A549 (cell line): ENCODE measurements around the gene IDUA. TPM values are rescaled to one million over a fixed set of nuclear protein-coding genes. Genes with fewer than 3 reads are reported as not detected.

Source experiments
- ATAC-seq, 2 experiments: fragments of 200-7000 bp in 1 of 2; fragments of >200 bp in 1 of 2; cut with Nextera tagmentation in 1 of 2; cut with Tn5 transposase in 1 of 2; 3 replicates each; pipeline versions ENCODE4 v1.8.0 to v1.9.1; 2018 to 2020; ENCODE audit warnings: mild to moderate bottlenecking in 1 of 2, moderate library complexity in 1 of 2
- CTCF ChIA-PET: fragments of 300-600 bp; sonication (Branson Sonifier 250); formaldehyde crosslinking; extraction: SDS; loops from one replicate; lab custom pipeline; 2021; ENCODE audit warnings: antibody characterized with exemption, inconsistent platforms; lab: Yijun Ruan, JAX
- POLR2A ChIA-PET: fragments of 350-600 bp; formaldehyde crosslinking; extraction: SDS; loops from one replicate; lab custom pipeline; 2021; ENCODE audit warnings: antibody characterized with exemption, inconsistent platforms; lab: Yijun Ruan, JAX
- DNase-seq, 2 experiments: peaks; one replicate each; pipeline versions ENCODE4 v3.0.0 to v3.0.0-alpha.2; 2011 to 2016; ENCODE audit warnings: low read depth in 1 of 2, low spot score in 1 of 2
- FAIRE-seq: peaks from 2 replicates; lab custom pipeline; 2011; peaks lifted over from hg19 to GRCh38; lab: Jason Lieb, UNC
- H3K27ac ChIP-seq, 2 experiments: fragments of >200 bp; sonication (Bioruptor Twin); formaldehyde crosslinking; 3 replicates each; pipeline ENCODE4 v1.5.1; 2016 to 2017
- H3K4me1 ChIP-seq: fragments of >200 bp; sonication (Bioruptor Twin); formaldehyde crosslinking; 3 replicates; pipeline ENCODE4 v1.6.1; 2016
- H3K4me2 ChIP-seq: fragments of >200 bp; sonication (Bioruptor Twin); formaldehyde crosslinking; 3 replicates; pipeline ENCODE4 v1.6.1; 2016
- H3K4me3 ChIP-seq: fragments of >200 bp; sonication (Bioruptor Twin); formaldehyde crosslinking; 3 replicates; pipeline ENCODE4 v1.5.1; 2016
- H3K9me3 ChIP-seq: fragments of >200 bp; sonication (Bioruptor Twin); formaldehyde crosslinking; 3 replicates; pipeline ENCODE4 v1.6.1; 2016
- BCL3 ChIP-seq: fragments of >200 bp; sonication (Bioruptor Twin); formaldehyde crosslinking; IDR thresholded peaks from 3 replicates; pipeline ENCODE4 v1.6.1; 2016
- BHLHE40 ChIP-seq: IDR thresholded peaks from 2 replicates; pipeline ENCODE4 v1.6.1; 2012; ENCODE audit warnings: low read depth, low read length, inconsistent platforms
- CBX8 ChIP-seq: fragments of 200-600 bp; sonication (generic); IDR thresholded peaks from 2 replicates; pipeline ENCODE4 v1.6.1; 2016
- CEBPB ChIP-seq, 2 experiments: fragments of >200 bp in 1 of 2; sonication (Bioruptor Twin) in 1 of 2; formaldehyde crosslinking in 1 of 2; IDR thresholded peaks; 2 replicates each; pipeline ENCODE4 v1.6.1; 2012 to 2016
- CHD2 ChIP-seq: fragments of 150-350 bp; IDR thresholded peaks from 2 replicates; pipeline ENCODE4 v1.6.1; 2014; ENCODE audit warnings: low read length; ENCODE audit not compliant: partially characterized antibody
- E2F6 ChIP-seq: IDR thresholded peaks from 2 replicates; pipeline ENCODE4 v1.6.1; 2012; ENCODE audit warnings: low read depth, borderline replicate concordance
- EHMT2 ChIP-seq: fragments of 200-600 bp; sonication (generic); IDR thresholded peaks from 2 replicates; pipeline ENCODE4 v1.6.1; 2016; ENCODE audit warnings: antibody characterized with exemption, low read depth, mild to moderate bottlenecking, moderate library complexity
- ELK1 ChIP-seq: fragments of 150-350 bp; IDR thresholded peaks from 2 replicates; pipeline ENCODE4 v1.6.1; 2014; ENCODE audit warnings: low read depth, mild to moderate bottlenecking, low read length
- EP300 ChIP-seq, 2 experiments: fragments of >200 bp; sonication (Bioruptor Twin); formaldehyde crosslinking; IDR thresholded peaks; 2 replicates in 1 of 2; 3 replicates in 1 of 2; pipeline ENCODE4 v1.6.1; 2016 to 2017
- FOSL2 ChIP-seq, 2 experiments: fragments of 450-650 bp in 1 of 2; fragments of >200 bp in 1 of 2; sonication (Bioruptor Twin) in 1 of 2; formaldehyde crosslinking; IDR thresholded peaks; 2 replicates each; pipeline versions ENCODE4 v1.5.0 to v1.6.1; 2016 to 2020; ENCODE audit warnings: mild to moderate bottlenecking in 1 of 2, moderate library complexity in 1 of 2
- HDAC2 ChIP-seq: fragments of 200-600 bp; sonication (generic); IDR thresholded peaks from 2 replicates; pipeline ENCODE4 v1.6.1; 2016
- HES2 ChIP-seq: fragments of >200 bp; sonication (Bioruptor Twin); formaldehyde crosslinking; IDR thresholded peaks from 2 replicates; pipeline ENCODE4 v1.6.1; 2016
- HEYL ChIP-seq: fragments of 250-450 bp; sonication (Bioruptor Pico); IDR thresholded peaks from 2 replicates; pipeline ENCODE4 v1.8.0; 2021; ENCODE audit warnings: mild to moderate bottlenecking, moderate library complexity
- JUNB ChIP-seq: fragments of >200 bp; sonication (Bioruptor Twin); formaldehyde crosslinking; IDR thresholded peaks from 2 replicates; pipeline ENCODE4 v1.6.1; 2016
- KDM5A ChIP-seq: fragments of 200-600 bp; sonication (generic); IDR thresholded peaks from 2 replicates; pipeline ENCODE4 v1.6.1; 2016; ENCODE audit warnings: antibody characterized with exemption, mild to moderate bottlenecking
- MAFK ChIP-seq: fragments of 450-650 bp; IDR thresholded peaks from 2 replicates; pipeline ENCODE4 v1.6.1; 2014; ENCODE audit not compliant: partially characterized antibody
- NFE2L2 ChIP-seq: fragments of 150-350 bp; conservative IDR thresholded peaks from 2 replicates; pipeline ENCODE4 v1.6.1; 2014; ENCODE audit warnings: low read length
- NPAS2 ChIP-seq: fragments of 250-450 bp; sonication (Bioruptor Pico); IDR thresholded peaks from 2 replicates; pipeline ENCODE4 v1.8.0; 2022; ENCODE audit warnings: mild to moderate bottlenecking, moderate library complexity, borderline replicate concordance
- PBX3 ChIP-seq: IDR thresholded peaks from 2 replicates; pipeline ENCODE4 v1.6.1; 2012
- PHF8 ChIP-seq: fragments of 200-600 bp; sonication (generic); IDR thresholded peaks from 2 replicates; pipeline ENCODE4 v1.6.1; 2016; ENCODE audit warnings: low read depth, mild to moderate bottlenecking, antibody characterized with exemption, moderate library complexity, borderline replicate concordance
- RAD21 ChIP-seq, 2 experiments: fragments of >200 bp in 1 of 2; sonication (Bioruptor Twin) in 1 of 2; formaldehyde crosslinking in 1 of 2; IDR thresholded peaks in 1 of 2; conservative IDR thresholded peaks in 1 of 2; 2 replicates in 1 of 2; 3 replicates in 1 of 2; pipeline ENCODE4 v1.6.1; 2012 to 2018; ENCODE audit warnings: inconsistent platforms in 1 of 2
- RARB ChIP-seq: fragments of 250-450 bp; sonication (Bioruptor Pico); IDR thresholded peaks from 2 replicates; pipeline ENCODE4 v1.8.0; 2021; ENCODE audit warnings: mild to moderate bottlenecking, moderate library complexity
- RNF2 ChIP-seq: fragments of 200-600 bp; sonication (generic); IDR thresholded peaks from 2 replicates; pipeline ENCODE4 v1.6.1; 2016; ENCODE audit warnings: low read depth, mild to moderate bottlenecking, antibody characterized with exemption, moderate library complexity, borderline replicate concordance
- TP53 ChIP-seq: fragments of 250-450 bp; sonication (Bioruptor Pico); IDR thresholded peaks from 2 replicates; pipeline ENCODE4 v1.5.0; 2021; ENCODE audit warnings: mild to moderate bottlenecking, moderate library complexity
- ZNF302 ChIP-seq: fragments of 250-450 bp; sonication (Bioruptor Pico); IDR thresholded peaks from 2 replicates; pipeline ENCODE4 v1.9.0; 2021; ENCODE audit warnings: inconsistent platforms, mild to moderate bottlenecking, moderate library complexity
- WGBS: methylation state at CpG from one replicate; pipeline ENCODE4 v1.1.6; 2017; ENCODE audit errors: missing lambda C conversion rate; 5-methylcytosine and 5-hydroxymethylcytosine counted together
- polyA plus RNA-seq, 4 experiments: library from polyadenylated mRNA; depleted of rRNA in 3 of 4; stranded (reverse); fragments of >200 nt; fragmentation: RNase III in 1 of 4; extraction: RNeasy Plus Mini Kit Qiagen cat#74134 plus additional on column Dnase treatment in 1 of 4; gene quantifications; 2 replicates in 3 of 4; 3 replicates in 1 of 4; pipeline ENCODE4 v1.2.3, GENCODE V29; 2011 to 2017

Gene IDUA
- polyA plus RNA-seq, 2 of the 4 experiments (the other 2 are of a cell fraction), result 3.1 to 19.4 TPM

GRCh38 chr4:1017706-1018105, 30.9 kb downstream of the IDUA start:
- TF ChIP-seq HDAC2, result no peak
- no peak for TF ChIP-seq KDM5A
- TF ChIP-seq HEYL (CRISPR knock-in tag), result no peak
- TF ChIP-seq BHLHE40, result no peak
- TF ChIP-seq PHF8, result no peak
- no peak for TF ChIP-seq JUNB
- TF ChIP-seq TP53 (CRISPR knock-in tag), result no peak
- no peak for TF ChIP-seq ELK1
- TF ChIP-seq RARB (CRISPR knock-in tag), result no peak
- no peak for TF ChIP-seq ZNF302 (CRISPR knock-in tag)
- no peak for TF ChIP-seq CEBPB (IDR thresholded peaks at IDR 0.05)
- TF ChIP-seq FOSL2 (IDR thresholded peaks at IDR 0.05), result no peak
- no peak for TF ChIP-seq FOSL2 (CRISPR knock-in tag; IDR thresholded peaks at IDR 0.05)
- no peak for TF ChIP-seq CBX8
- no peak for TF ChIP-seq NFE2L2
- no peak for TF ChIP-seq EP300 (IDR thresholded peaks at IDR 0.05)
- no peak for TF ChIP-seq E2F6
- TF ChIP-seq HES2, result no peak
- TF ChIP-seq BCL3, result no peak
- no peak for TF ChIP-seq RAD21 (conservative IDR thresholded peaks at IDR 0.05 in 1 of 2, IDR thresholded peaks at IDR 0.05 in 1 of 2)
- no peak for TF ChIP-seq NPAS2
- no peak for ATAC-seq
- 91% methylated on average over 11 of the region's 15 CpGs for WGBS
- Histone ChIP-seq H3K4me2 (no peak overlapping the region), H3K9me3 (no peaks in the 10 kb centered on the region), H3K27ac (no peak overlapping the region), H3K4me3 (no peak overlapping the region), H3K4me1 (no peaks in the 10 kb centered on the region)
- ChIA-PET CTCF (no interaction called here), POLR2A (no interaction called here)
- no peak for DNase-seq
- no peak for FAIRE-seq

- 95% methylated on average over 9 of the region's 29 CpGs for WGBS
- no peaks in the 10 kb centered on the region for H3K9me3 ChIP-seq
- no peak for FAIRE-seq
- no peaks in the 10 kb centered on the region for H3K4me1 ChIP-seq
- no peak for DNase-seq
- ChIA-PET POLR2A (no interaction called here), CTCF (no interaction called here)
- no peak for ATAC-seq
- no peak for TF ChIP-seq RNF2
- no peak for TF ChIP-seq MAFK
- no peak for TF ChIP-seq EHMT2
- no peak for TF ChIP-seq PBX3
- no peak for TF ChIP-seq CHD2
- H3K27ac ChIP-seq, result no peak overlapping the region
- no peak overlapping the region for H3K4me2 ChIP-seq
- H3K4me3 ChIP-seq, result no peak overlapping the region
These were observed 31.5 kb downstream of the IDUA start for GRCh38 chr4:1018147-1019020.
